ENCODE data around the gene P2RX6.

GRCh38 chr22:21055880-21056319 lies 40.9 kb downstream of the P2RX6 start:
- TF ChIP-seq CTCF (IDR thresholded peaks at IDR 0.05) (no peak), POLR2A (IDR thresholded peaks at IDR 0.05) (no peak)

All from uterus (tissue), 2 donors.